Psoas muscle (tissue), 8 donors: ENCODE data around the gene ACACA. TPM values are rescaled to one million over a fixed set of nuclear protein-coding genes. Genes with fewer than 3 reads are reported as not detected.
"Not testable (repeated sequence)": the region's sequence is repeated elsewhere in the genome, so short reads cannot be mapped to it uniquely, and the experiment has no call there.

ENCODE experiments used
- ATAC-seq, 4 donors: fragments of 200-7000 bp; cut with Tn5 transposase; one replicate each; pipeline ENCODE4 v1.9.1; 2020; ENCODE audit warnings: moderate library complexity in 3 of 4, mild to moderate bottlenecking in 2 of 4
- DNase-seq, 2 donors: peaks; one replicate each; pipeline ENCODE4 v3.0.0-alpha.2; 2020
- H3K27ac ChIP-seq: fragments of 200-600 bp; one replicate; pipeline ENCODE4 v1.8.0; 2022
- H3K27me3 ChIP-seq, 3 donors: fragments of 200-600 bp in 1 of 3; one replicate each; pipeline versions ENCODE4 v1.6.1 to v1.8.0; 2013 to 2022; ENCODE audit warnings: low read length in 2 of 3, mild to moderate bottlenecking in 2 of 3, moderate library complexity in 1 of 3; ENCODE audit not compliant: insufficient read depth in 3 of 3
- H3K36me3 ChIP-seq, 2 donors: fragments of 200-600 bp in 1 of 2; one replicate each; pipeline versions ENCODE4 v1.6.1 to v1.8.0; 2013 to 2022; ENCODE audit warnings: low read depth in 1 of 2, mild to moderate bottlenecking in 1 of 2, moderate library complexity in 1 of 2; ENCODE audit not compliant: insufficient read depth in 1 of 2
- H3K4me1 ChIP-seq: fragments of 200-600 bp; one replicate; pipeline ENCODE4 v1.8.0; 2022
- H3K4me3 ChIP-seq: fragments of 200-600 bp; one replicate; pipeline ENCODE4 v1.8.0; 2022; ENCODE audit warnings: mild to moderate bottlenecking
- H3K9me3 ChIP-seq: fragments of 200-600 bp; one replicate; pipeline ENCODE4 v1.8.0; 2022
- CTCF ChIP-seq: fragments of 200-600 bp; IDR thresholded peaks from one replicate; pipeline ENCODE4 v1.8.0; 2022; ENCODE audit warnings: antibody characterized with exemption
- WGBS, 3 donors: extraction: QIAGEN DNeasy Blood & Tissue Kit; methylation state at CpG; one replicate each; pipeline versions ENCODE4 v1.1.6 to v1.1.7; 2013; 5-methylcytosine and 5-hydroxymethylcytosine counted together
- intact Hi-C, 2 donors: fragments of 100-400 bp; cut with DNase I; formaldehyde crosslinking; loops; one replicate each; pipeline versions ENCODE4 v1.11.0 to v1.14.2; 2022
- polyA plus RNA-seq, 3 donors: library from polyadenylated mRNA; stranded (reverse); fragments of 200-250 nt; gene quantifications; one replicate each; pipeline ENCODE4 v1.2.3, GENCODE V29; 2013
- total RNA-seq, 4 donors: library from RNA; stranded (reverse); fragmentation: NEBNext Ultra II Directional in 2 of 4; extraction: Animal tissue kit (Norgen Biotek cat#: 25700) in 2 of 4; gene quantifications; one replicate each; pipeline versions ENCODE4 v1.2.1 to v1.2.4, GENCODE V29; 2021 to 2023
- donor health status: healthy with polysubstance abuse.
- donor health status: DM: no; HTN: no; CAD: no; lungs with moderate emphysema.
- donor health status: Bipolar disorder and iron deficiency.
- donor health status: healthy.
- donor health status: DM: yes; HTN: yes; CAD: no.
- donor health status: DM: no; HTN: no; CAD: no.
- donor health status: DM: no; HTN: no; CAD: no.
- donor health status: DM: yes; HTN: yes; CAD: no.

The ACACA gene
- total and polyA plus RNA-seq, 7 donors: 7.2 to 42.6 (median 21.5) TPM

GRCh38 chr17:37144075-37144701, 262.4 kb downstream of the ACACA start:
- no peak for DNase-seq
- no peak for TF ChIP-seq CTCF
- Histone ChIP-seq H3K27ac (no peak overlapping the region), H3K36me3 (peaks cover 0 to 39% of the 10 kb centered on the region in 2 donors), H3K4me1 (no peaks in the 10 kb centered on the region), H3K27me3 (no peaks in the 10 kb centered on the region), H3K4me3 (no peak overlapping the region), H3K9me3 (no peaks in the 10 kb centered on the region)
- WGBS, 3 donors: 94 to 98% (median 97%) methylated on average over 7 of the region's 7 CpGs
- no peak for ATAC-seq
- intact Hi-C loops: no loop called here

GRCh38 chr17:37143558-37143957, 263.1 kb downstream of the ACACA start:
- peaks cover 0 to 34% of the 10 kb centered on the region in 2 donors for H3K36me3 ChIP-seq
- H3K27ac ChIP-seq, H3K4me1 ChIP-seq, intact Hi-C loops, H3K4me3 ChIP-seq, ATAC-seq, DNase-seq, H3K27me3 ChIP-seq, H3K9me3 ChIP-seq: not testable (repeated sequence)
- WGBS, 3 donors: 96 to 100% (median 100%) methylated on average over 3 of the region's 3 CpGs

- Histone ChIP-seq H3K27ac (no peak overlapping the region), H3K36me3 (peaks cover 0 to 31% of the 10 kb centered on the region in 2 donors), H3K27me3 (no peaks in the 10 kb centered on the region), H3K4me1 (no peaks in the 10 kb centered on the region), H3K9me3 (no peaks in the 10 kb centered on the region), H3K4me3 (no peak overlapping the region)
- TF ChIP-seq CTCF: no peak
- intact Hi-C loops: no loop called here
- WGBS, 3 donors: 88 to 94% (median 91%) methylated on average over 5 of the region's 5 CpGs
- DNase-seq: no peak
- ATAC-seq: no peak
Measured at GRCh38 chr17:37142294-37142896, 264.2 kb downstream of the ACACA start.

- ATAC-seq: peak; percentile 77 to 88 (median 86)
- no peaks in the 10 kb centered on the region for H3K27me3 ChIP-seq
- no peaks in the 10 kb centered on the region for H3K9me3 ChIP-seq
- no peak overlapping the region for H3K27ac ChIP-seq
- no peak for DNase-seq
- 25 to 64% (median 35%) methylated on average over 1 of the region's 1 CpG for WGBS, 3 donors
- TF ChIP-seq CTCF: no peak
- peaks cover 0 to 29% of the 10 kb centered on the region in 2 donors for H3K36me3 ChIP-seq
- intact Hi-C loops: no loop called here
- H3K4me1 ChIP-seq: no peaks in the 10 kb centered on the region
- no peak overlapping the region for H3K4me3 ChIP-seq
Measured at GRCh38 chr17:37138571-37139120, 268.0 kb downstream of the ACACA start.

- intact Hi-C loops: no loop called here
- H3K27ac ChIP-seq: no peak overlapping the region
- ATAC-seq: no peak
Measured at GRCh38 chr17:37137906-37138514, 268.6 kb downstream of the ACACA start.

More at GRCh38 chr17:37137906-37138514, 268.6 kb downstream of the ACACA start:
- 85 to 91% (median 89%) methylated on average over 6 of the region's 6 CpGs for WGBS, 3 donors
- TF ChIP-seq CTCF: no peak
- H3K4me1 ChIP-seq: no peaks in the 10 kb centered on the region
- no peaks in the 10 kb centered on the region for H3K9me3 ChIP-seq
- H3K4me3 ChIP-seq: no peak overlapping the region
- DNase-seq: no peak
- no peaks in the 10 kb centered on the region for H3K27me3 ChIP-seq
- peaks cover 0 to 30% of the 10 kb centered on the region in 2 donors for H3K36me3 ChIP-seq
